ENCODE results near the gene NANS.
"Not testable (repeated sequence)": the region's sequence is repeated elsewhere in the genome, so short reads cannot be mapped to it uniquely, and the experiment has no call there.

Gene NANS

DNA sequence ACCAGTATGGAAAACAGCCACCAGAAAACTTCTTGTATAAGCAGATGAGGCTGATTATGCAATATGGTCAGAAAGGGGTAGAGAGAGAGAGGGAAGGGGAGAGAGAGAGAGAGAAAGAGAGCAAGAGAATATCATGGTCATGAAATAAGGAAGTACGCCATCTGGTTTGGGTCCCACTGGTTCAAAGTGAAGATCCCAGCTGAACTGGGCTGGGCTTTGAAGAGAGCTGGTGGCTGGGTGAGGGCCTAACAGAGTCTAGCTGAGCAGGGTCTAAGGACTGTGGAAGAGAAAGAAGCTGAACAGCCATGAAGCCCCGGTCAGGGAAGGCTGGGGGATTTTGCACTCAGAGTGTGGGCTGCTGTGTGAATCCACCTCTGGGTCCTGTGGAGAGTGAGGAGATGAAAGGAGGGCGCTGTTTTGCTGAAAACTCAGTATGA lies 47.9 kb downstream of the NANS start:
- TF ChIP-seq, protein P1, sequence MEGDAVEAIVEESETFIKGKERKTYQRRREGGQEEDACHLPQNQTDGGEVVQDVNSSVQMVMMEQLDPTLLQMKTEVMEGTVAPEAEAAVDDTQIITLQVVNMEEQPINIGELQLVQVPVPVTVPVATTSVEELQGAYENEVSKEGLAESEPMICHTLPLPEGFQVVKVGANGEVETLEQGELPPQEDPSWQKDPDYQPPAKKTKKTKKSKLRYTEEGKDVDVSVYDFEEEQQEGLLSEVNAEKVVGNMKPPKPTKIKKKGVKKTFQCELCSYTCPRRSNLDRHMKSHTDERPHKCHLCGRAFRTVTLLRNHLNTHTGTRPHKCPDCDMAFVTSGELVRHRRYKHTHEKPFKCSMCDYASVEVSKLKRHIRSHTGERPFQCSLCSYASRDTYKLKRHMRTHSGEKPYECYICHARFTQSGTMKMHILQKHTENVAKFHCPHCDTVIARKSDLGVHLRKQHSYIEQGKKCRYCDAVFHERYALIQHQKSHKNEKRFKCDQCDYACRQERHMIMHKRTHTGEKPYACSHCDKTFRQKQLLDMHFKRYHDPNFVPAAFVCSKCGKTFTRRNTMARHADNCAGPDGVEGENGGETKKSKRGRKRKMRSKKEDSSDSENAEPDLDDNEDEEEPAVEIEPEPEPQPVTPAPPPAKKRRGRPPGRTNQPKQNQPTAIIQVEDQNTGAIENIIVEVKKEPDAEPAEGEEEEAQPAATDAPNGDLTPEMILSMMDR (IDR thresholded peaks at IDR 0.05): no peak
- peak overlapping the region in 1 of 2 donors; percentile 33 for H3K27ac ChIP-seq
- no peak overlapping the region for H3K4me3 ChIP-seq
- no peak for DNase-seq (ENCODE audit: low spot score)

- TF ChIP-seq, protein P1 (IDR thresholded peaks at IDR 0.05): no peak
- H3K4me3 ChIP-seq: no peak overlapping the region
- peak overlapping the region in 1 of 2 donors; percentile 33 for H3K27ac ChIP-seq
- no peak for DNase-seq (ENCODE audit: low spot score)
Observed at GRCh38 chr9:98105006-98105405, 48.5 kb downstream of the NANS start.

DNA sequence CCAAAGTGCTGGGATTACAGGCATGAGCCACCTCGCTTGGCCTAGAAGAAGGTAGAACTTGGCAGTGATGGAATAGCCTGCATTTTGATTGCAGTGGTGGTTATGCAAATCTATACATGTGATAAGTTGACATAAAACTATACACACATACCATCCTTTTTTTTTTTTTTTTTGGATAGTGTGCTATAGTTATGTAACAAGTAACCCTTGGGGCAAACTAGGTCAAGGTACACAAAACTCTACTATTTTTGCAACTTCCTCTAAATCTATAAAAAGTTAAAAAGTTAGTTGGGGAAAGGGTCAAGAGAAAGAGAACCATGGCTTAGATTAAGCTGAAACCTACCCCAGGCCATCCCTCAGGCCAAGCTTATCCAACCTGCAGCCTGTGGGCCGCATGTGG lies 51.4 kb downstream of the NANS start:
- no peak for DNase-seq (ENCODE audit: low spot score)
- no peak overlapping the region for H3K4me3 ChIP-seq
- TF ChIP-seq, protein P1 (IDR thresholded peaks at IDR 0.05): no peak
- no peak overlapping the region for H3K27ac ChIP-seq

GRCh38 chr9:98108531-98109031 lies 52.0 kb downstream of the NANS start:
- Histone ChIP-seq H3K4me3 (no peak overlapping the region), H3K27ac (peak overlapping the region in 1 of 2 donors; percentile 8)
- no peak for DNase-seq (ENCODE audit: low spot score)
- TF ChIP-seq, protein P1 (IDR thresholded peaks at IDR 0.05): no peak

- Histone ChIP-seq H3K4me3 (no peak overlapping the region), H3K27ac (peak overlapping the region in 1 of 2 donors; percentile 28)
- no peak for DNase-seq (ENCODE audit: low spot score)
- TF ChIP-seq, protein P1 (IDR thresholded peaks at IDR 0.05): no peak
Observed at GRCh38 chr9:98109052-98109451, 52.5 kb downstream of the NANS start.

GRCh38 chr9:98117097-98117496 lies 60.6 kb downstream of the NANS start:
- H3K4me3 ChIP-seq; DNase-seq (ENCODE audit: low spot score); H3K27ac ChIP-seq: not testable (repeated sequence)

DNA sequence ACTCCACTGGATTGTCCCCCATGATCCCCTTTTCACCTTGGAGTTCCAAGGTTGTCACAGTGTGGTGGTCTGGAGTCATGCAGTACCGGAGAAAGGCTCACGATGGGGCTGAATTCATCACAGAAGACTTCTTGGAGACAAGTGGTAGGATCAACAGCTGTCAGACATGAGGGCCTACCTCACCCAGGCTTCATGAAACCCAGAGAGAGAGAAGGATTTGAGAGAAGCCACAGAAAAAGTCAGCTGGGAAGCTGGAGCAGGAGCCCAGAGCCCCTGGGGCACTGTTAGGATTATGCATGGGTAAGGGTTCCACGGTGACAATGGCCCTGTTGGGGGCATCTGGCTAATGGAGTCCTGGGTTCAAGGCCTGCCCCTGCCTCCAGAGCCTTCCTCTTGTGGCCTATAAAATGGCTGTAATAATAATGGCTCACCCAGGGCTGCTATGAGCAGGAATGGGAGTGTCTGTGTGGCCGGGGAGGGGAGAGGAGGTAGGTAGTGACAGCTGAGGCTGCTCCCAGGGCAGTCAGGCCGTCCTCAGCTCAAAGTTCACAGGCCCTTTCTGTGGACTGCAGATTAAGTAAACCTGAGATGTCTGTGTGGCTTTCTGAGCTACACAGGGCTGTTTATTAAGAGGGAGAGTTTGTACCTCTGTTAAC lies 61.6 kb downstream of the NANS start:
- H3K4me3 ChIP-seq: peak overlapping the region; percentile 73
- TF ChIP-seq, protein P1 (IDR thresholded peaks at IDR 0.05): no peak
- H3K27ac ChIP-seq: peak overlapping the region; percentile 38 to 77
- DNase-seq (ENCODE audit: low spot score): no peak
